C4-2B (cell line): ENCODE measurements around the gene HRC.
A peak's percentile ranks its signal among the peaks of the same experiment; 100 is the strongest.

Experiments
- H3K27ac ChIP-seq: fragments of 450-650 bp; 2 replicates; pipeline ENCODE4 v1.5.1; 2017
- CTCF ChIP-seq: fragments of 450-650 bp; conservative IDR thresholded peaks from 2 replicates; pipeline ENCODE4 v1.5.1; 2017; ENCODE audit warnings: mild to moderate bottlenecking
- ZFX ChIP-seq: fragments of 450-650 bp; IDR thresholded peaks from 2 replicates; pipeline ENCODE4 v1.6.1; 2017

The HRC gene

GRCh38 chr19:49155820-49156346, 687 bp upstream of the HRC start:
- H3K27ac ChIP-seq: no peak overlapping the region
- TF ChIP-seq ZFX: no peak
- TF ChIP-seq CTCF: no peak

DNA sequence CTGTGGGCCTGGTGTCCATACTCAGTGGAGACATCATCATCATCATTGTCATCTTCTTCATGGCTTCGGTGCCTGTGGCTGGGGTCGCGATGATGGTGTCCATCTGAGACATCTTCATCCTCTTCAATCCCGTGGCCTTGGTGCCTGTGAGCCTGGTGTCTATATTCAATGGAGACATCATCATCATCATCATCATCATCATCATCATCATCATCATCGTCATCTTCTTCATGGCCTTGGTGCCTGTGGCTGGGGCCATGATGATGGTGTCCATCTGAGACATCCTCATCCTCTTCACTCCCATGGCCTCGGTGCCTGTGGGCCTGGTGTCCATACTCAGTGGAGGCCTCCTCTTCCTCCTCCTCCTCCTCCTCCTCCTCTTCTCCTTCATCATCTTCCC, 917 bp downstream of the HRC start:
- no peak overlapping the region for H3K27ac ChIP-seq
- no peak for TF ChIP-seq ZFX
- no peak for TF ChIP-seq CTCF

DNA sequence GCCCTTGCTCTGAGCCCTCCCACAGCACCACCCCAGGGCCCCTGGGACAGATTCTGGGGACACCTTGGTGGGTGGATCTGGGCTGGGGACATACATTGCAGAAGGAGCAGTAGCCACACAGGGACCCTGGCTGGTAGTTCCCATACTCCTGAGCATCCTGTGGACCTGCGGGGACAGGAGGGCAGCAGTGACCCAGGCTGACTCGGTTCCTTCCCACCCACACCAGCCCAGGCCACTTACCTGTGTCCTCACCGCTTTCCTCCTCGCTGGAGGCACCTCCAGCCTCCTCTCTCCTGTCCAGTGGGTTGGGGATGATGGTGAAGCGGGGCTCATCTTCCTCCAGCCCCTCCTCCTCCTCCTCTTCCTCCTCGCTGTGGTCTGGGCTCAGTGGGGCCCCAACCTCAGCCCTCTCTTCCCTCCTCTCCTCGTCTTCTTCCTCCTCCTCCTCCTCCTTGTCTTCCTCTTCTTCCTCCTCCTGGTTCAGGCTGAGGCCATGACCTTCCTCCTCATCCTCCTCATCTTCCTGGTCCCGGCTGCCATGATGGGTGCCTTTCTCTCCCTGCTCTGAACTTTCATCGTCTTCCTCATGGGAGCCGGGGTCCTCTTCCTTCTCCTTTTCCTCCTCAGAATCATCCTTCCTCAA, 1.9 kb downstream of the HRC start:
- TF ChIP-seq CTCF (no peak), ZFX (no peak)
- peak overlapping the region; percentile 95; the same call in 1 of the 2 replicates for H3K27ac ChIP-seq

DNA sequence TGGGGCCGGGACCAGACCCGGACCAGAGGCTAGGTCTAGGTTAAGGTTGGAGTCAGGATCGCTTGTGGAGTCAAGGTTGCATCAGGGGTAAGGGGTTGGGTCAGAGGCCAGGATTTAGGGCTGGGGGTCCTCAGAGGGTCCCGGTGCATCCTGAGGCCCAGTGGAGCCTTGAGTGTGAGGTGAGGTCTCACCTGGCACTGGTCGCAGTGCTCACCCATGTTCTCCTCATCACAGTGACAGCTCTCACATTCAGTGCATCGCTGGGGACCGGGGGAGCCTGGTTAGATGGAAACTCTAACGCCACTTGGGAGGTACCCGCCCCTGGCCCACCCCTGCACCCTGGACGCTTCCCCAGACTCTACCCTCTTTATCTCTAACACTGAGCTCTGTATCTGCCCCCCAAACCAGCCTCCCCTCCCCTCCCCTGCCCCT, 3.1 kb downstream of the HRC start:
- TF ChIP-seq CTCF: no peak
- no peak for TF ChIP-seq ZFX
- H3K27ac ChIP-seq: peak overlapping the region; percentile 95

DNA sequence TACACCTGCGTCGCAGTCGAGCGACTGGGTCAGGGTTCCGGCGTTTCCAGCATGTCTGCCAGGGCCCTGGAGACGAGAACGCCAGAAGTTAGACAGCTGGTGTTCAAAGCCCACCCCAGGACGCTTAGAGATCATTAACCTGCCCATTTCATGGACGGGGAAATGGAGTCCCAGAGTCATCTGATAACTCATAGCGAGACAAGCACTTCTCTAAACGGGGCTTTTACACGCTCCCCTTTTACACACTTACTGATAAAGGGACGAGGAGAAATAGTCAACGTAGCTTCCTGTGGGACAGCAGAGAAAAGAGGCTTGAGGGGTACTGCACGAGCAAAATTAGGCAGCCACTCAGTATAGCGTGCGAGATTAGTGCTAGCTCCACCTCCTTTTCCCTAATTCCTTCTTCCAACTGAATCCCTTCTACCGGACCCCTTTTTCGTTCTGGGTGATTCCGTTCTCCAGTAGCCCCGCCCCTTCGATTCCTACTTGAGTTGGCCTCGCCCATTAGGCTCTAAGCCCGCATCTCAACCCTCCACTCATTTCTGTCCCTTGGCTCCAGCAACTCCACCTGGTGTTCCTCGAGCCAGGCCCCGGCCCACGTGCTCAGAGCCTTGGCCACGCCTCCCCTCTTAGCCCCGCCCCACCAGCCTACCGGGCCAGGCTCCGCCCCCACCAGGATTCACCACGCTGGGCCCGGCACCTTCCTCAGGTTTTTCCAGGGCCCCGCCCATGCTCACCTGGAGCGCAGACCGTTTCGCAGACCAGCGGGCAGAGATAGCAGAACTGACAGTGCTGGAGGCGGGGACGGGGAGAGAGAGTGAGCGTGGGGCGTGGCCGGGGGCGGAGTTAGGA, 3.7 kb downstream of the HRC start:
- no peak for TF ChIP-seq ZFX
- TF ChIP-seq CTCF: no peak
- H3K27ac ChIP-seq: peak overlapping the region; percentile 95

GRCh38 chr19:49150944-49151243, 4.3 kb downstream of the HRC start:
- H3K27ac ChIP-seq: peak overlapping the region; percentile 95
- TF ChIP-seq ZFX (no peak), CTCF (no peak)
